HG02610 (cell line): Measurements from ENCODE around the gene TTPAL.
A peak's percentile ranks its signal among the peaks of the same experiment; 100 is the strongest.

Experiments used
- ATAC-seq: cut with Tn5 transposase; IDR thresholded peaks from one replicate; pipeline ENCODE4 v1.9.1; 2021; ENCODE audit warnings: mild to moderate bottlenecking, moderate library complexity; ENCODE audit not compliant: unreplicated experiment

Gene TTPAL

GRCh38 chr20:44475694-44476560 lies at the start of gene TTPAL:
Gene TTPAL, plus strand, starts transcription at chr20:44475874. Its CDS starts 4,126 bp downstream, at chr20:44480000.
- peak; percentile 91 for ATAC-seq

- no peak for ATAC-seq
Measured at GRCh38 chr20:44425923-44426322, 49.8 kb upstream of the TTPAL start.

GRCh38 chr20:44426879-44427790 lies 48.5 kb upstream of the TTPAL start:
- ATAC-seq: no peak

- no peak for ATAC-seq
Measured at GRCh38 chr20:44427804-44428173, 47.9 kb upstream of the TTPAL start.

GRCh38 chr20:44428174-44429016 lies 47.3 kb upstream of the TTPAL start:
- ATAC-seq: no peak

GRCh38 chr20:44429017-44429339 lies 46.7 kb upstream of the TTPAL start:
- no peak for ATAC-seq

GRCh38 chr20:44429419-44430269 lies 46.0 kb upstream of the TTPAL start:
- no peak for ATAC-seq

- no peak for ATAC-seq
Measured at GRCh38 chr20:44430270-44431065, 45.2 kb upstream of the TTPAL start.

- no peak for ATAC-seq
Measured at GRCh38 chr20:44431118-44431501, 44.6 kb upstream of the TTPAL start.

GRCh38 chr20:44431502-44432234 lies 44.0 kb upstream of the TTPAL start:
- no peak for ATAC-seq

- no peak for ATAC-seq
Measured at GRCh38 chr20:44432618-44433577, 42.8 kb upstream of the TTPAL start.

GRCh38 chr20:44433751-44434538 lies 41.7 kb upstream of the TTPAL start:
- no peak for ATAC-seq

- ATAC-seq: no peak
Measured at GRCh38 chr20:44435630-44436335, 39.9 kb upstream of the TTPAL start.

- no peak for ATAC-seq
Measured at GRCh38 chr20:44436393-44436792, 39.3 kb upstream of the TTPAL start.

- ATAC-seq: no peak
Measured at GRCh38 chr20:44437497-44437896, 38.2 kb upstream of the TTPAL start.

- no peak for ATAC-seq
Measured at GRCh38 chr20:44438782-44439181, 36.9 kb upstream of the TTPAL start.
